H1 (cell line): ENCODE measurements around the gene RPS29. TPM values are rescaled to one million over a fixed set of nuclear protein-coding genes. Genes with fewer than 3 reads are reported as not detected.

Experiments used
- polyA plus RNA-seq, 7 experiments: library from polyadenylated mRNA; depleted of rRNA in 3 of 7; stranded (reverse) in 5 of 7; unstranded in 2 of 7; fragments of >200 nt in 5 of 7; fragments of 200-250 nt in 2 of 7; gene quantifications; 1 replicate in 5 of 7; 2 replicates in 1 of 7; 4 replicates in 1 of 7; pipeline versions ENCODE4 v1.2.1 to v1.2.3, GENCODE V29; 2011 to 2013; ENCODE audit warnings: missing spikeins in 2 of 7, mixed read lengths in 2 of 7
- small RNA-seq: library from polyadenylated mRNA; stranded (forward); fragments of <200 nt; extraction: miRNeasy Mini kit (QIAGEN cat#:217004); gene quantifications from one replicate; pipeline ENCODE3, GENCODE V24; 2013; ENCODE audit not compliant: insufficient read depth
- total RNA-seq: library from RNA; stranded (reverse); fragmentation: NEBNext Ultra II Directional; extraction: Animal tissue kit (Norgen Biotek cat#: 25700); gene quantifications from 2 replicates; pipeline ENCODE4 v1.2.1, GENCODE V29; 2021

Gene RPS29
- total and polyA plus RNA-seq, 2 of the 8 experiments (the other 6 are each of a cell fraction or from before 2014, with no cell fraction given), result 2,193 to 23,165 TPM

Small RNA genes lying within 50 kb of the gene (small RNA-seq; reads per million reads assigned to genes)
- gene AL139099.3 (not detected), gene AL139099.4 (not detected), gene RF00019 (not detected), gene RNA5SP384 (not detected)

Other genes starting within 250 kb of the RPS29 start
- 37.5 and 37.7 TPM in 2 replicates for gene LRR1, start 12.6 kb upstream of the RPS29 start, total RNA-seq
- 17.9 and 30.7 TPM in 2 replicates for gene LRR1, start 12.6 kb upstream of the RPS29 start, polyA plus RNA-seq (2011; rRNA removed)
- 230 and 233 TPM in 2 replicates for gene RPL36AL, start 34.2 kb upstream of the RPS29 start, total RNA-seq
- 79.0 and 138 TPM in 2 replicates for gene RPL36AL, start 34.2 kb upstream of the RPS29 start, polyA plus RNA-seq (2011; rRNA removed)
- 23.7 and 24.5 TPM in 2 replicates for gene MGAT2, start 34.4 kb upstream of the RPS29 start, total RNA-seq
- gene MGAT2, start 34.4 kb upstream of the RPS29 start, polyA plus RNA-seq (2011; rRNA removed), result 10.0 and 10.6 TPM in 2 replicates
- gene DNAAF2, start 48.9 kb upstream of the RPS29 start, total RNA-seq, result 27.5 and 30.0 TPM in 2 replicates
- 12.2 and 13.1 TPM in 2 replicates for gene DNAAF2, start 48.9 kb upstream of the RPS29 start, polyA plus RNA-seq (2011; rRNA removed)
- gene POLE2, start 101.8 kb upstream of the RPS29 start, total RNA-seq, result 31.2 and 34.0 TPM in 2 replicates
- gene POLE2, start 101.8 kb upstream of the RPS29 start, polyA plus RNA-seq (2011; rRNA removed), result 24.5 and 41.7 TPM in 2 replicates
- gene KLHDC1, start 106.7 kb upstream of the RPS29 start, total RNA-seq, result not detected in 2 replicates
- gene KLHDC1, start 106.7 kb upstream of the RPS29 start, polyA plus RNA-seq (2011; rRNA removed), result 0.08 TPM in 1 of 2 replicates, not detected in the other
- gene KLHDC2, start 181.8 kb upstream of the RPS29 start, total RNA-seq, result 43.4 and 47.3 TPM in 2 replicates
- 24.7 and 32.9 TPM in 2 replicates for gene KLHDC2, start 181.8 kb upstream of the RPS29 start, polyA plus RNA-seq (2011; rRNA removed)